ENCODE results near the gene C10orf88.

Gene C10orf88

GRCh38 chr10:122998934-122999333 is 44.9 kb upstream of the C10orf88 start:
- TF ChIP-seq, protein P1, sequence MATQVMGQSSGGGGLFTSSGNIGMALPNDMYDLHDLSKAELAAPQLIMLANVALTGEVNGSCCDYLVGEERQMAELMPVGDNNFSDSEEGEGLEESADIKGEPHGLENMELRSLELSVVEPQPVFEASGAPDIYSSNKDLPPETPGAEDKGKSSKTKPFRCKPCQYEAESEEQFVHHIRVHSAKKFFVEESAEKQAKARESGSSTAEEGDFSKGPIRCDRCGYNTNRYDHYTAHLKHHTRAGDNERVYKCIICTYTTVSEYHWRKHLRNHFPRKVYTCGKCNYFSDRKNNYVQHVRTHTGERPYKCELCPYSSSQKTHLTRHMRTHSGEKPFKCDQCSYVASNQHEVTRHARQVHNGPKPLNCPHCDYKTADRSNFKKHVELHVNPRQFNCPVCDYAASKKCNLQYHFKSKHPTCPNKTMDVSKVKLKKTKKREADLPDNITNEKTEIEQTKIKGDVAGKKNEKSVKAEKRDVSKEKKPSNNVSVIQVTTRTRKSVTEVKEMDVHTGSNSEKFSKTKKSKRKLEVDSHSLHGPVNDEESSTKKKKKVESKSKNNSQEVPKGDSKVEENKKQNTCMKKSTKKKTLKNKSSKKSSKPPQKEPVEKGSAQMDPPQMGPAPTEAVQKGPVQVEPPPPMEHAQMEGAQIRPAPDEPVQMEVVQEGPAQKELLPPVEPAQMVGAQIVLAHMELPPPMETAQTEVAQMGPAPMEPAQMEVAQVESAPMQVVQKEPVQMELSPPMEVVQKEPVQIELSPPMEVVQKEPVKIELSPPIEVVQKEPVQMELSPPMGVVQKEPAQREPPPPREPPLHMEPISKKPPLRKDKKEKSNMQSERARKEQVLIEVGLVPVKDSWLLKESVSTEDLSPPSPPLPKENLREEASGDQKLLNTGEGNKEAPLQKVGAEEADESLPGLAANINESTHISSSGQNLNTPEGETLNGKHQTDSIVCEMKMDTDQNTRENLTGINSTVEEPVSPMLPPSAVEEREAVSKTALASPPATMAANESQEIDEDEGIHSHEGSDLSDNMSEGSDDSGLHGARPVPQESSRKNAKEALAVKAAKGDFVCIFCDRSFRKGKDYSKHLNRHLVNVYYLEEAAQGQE (IDR thresholded peaks at IDR 0.05; ENCODE audit: insufficient read depth in 1 of 2, low read depth in 2 of 2, low read length in 2 of 2), result no peak
- TF ChIP-seq POLR2AphosphoS5 (IDR thresholded peaks at IDR 0.05; ENCODE audit: low read depth, low read length), result no peak
- TF ChIP-seq FOXP2 (optimal IDR thresholded peaks at IDR 0.05; ENCODE audit: borderline replicate concordance, extremely low read depth, extremely low read length, insufficient read depth), result no peak
- no peak for TF ChIP-seq SIN3A (IDR thresholded peaks at IDR 0.05; ENCODE audit: borderline replicate concordance, insufficient read depth, low read length)
- no peak for TF ChIP-seq TAF1 (IDR thresholded peaks at IDR 0.05; ENCODE audit: borderline replicate concordance, insufficient read depth, low read length)

DNA sequence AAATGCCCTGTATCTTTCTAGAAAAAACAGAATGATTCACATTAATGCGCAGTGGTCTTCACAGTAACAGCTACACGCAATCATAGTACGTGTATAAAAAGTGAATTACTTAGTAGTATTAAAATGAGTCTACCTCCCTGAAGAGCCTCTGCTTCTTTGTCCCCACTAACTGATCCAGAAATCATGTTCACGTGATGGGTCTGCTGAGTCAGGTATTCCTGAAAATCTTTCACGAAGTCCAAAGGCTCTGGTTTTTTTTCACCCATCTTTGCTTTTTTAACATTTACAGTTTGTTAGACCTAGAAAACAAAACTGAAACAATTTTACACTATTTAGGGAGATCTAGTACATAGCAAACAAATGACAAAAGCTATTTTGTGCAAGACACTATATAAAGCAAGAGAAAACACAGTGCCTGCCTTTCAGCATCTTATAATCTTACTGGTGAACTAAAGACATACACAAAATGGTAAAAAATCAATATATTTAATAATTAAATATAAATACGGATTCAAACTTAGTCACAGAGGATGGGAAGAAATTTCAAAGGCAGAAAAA is 44.4 kb upstream of the C10orf88 start:
- TF ChIP-seq TAF1 (IDR thresholded peaks at IDR 0.05; ENCODE audit: borderline replicate concordance, insufficient read depth, low read length) (no peak), POLR2AphosphoS5 (IDR thresholded peaks at IDR 0.05; ENCODE audit: low read depth, low read length) (no peak), SIN3A (IDR thresholded peaks at IDR 0.05; ENCODE audit: borderline replicate concordance, insufficient read depth, low read length) (no peak), FOXP2 (optimal IDR thresholded peaks at IDR 0.05; ENCODE audit: borderline replicate concordance, extremely low read depth, extremely low read length, insufficient read depth) (no peak)
- TF ChIP-seq, protein P1 (IDR thresholded peaks at IDR 0.05; ENCODE audit: insufficient read depth in 1 of 2, low read depth in 2 of 2, low read length in 2 of 2), result no peak

DNA sequence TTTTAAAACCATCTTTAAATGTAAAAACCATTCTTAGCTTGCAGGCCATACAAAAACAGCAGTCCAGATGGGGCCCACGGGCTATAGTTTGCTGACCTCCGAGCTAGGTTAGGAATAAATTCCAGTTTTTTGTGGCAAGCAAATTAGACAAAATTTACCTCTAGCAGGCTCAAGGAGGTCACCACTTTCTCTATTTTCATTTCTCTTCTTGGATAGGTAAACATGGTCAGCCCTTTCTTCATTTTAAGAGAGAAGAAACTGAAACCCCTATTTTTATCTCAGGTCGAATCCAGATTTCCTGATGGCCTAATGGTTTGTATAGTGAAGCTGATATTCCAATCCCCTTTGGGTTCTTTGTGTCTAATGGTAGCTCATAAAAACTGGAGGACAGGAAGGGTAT is 43.8 kb upstream of the C10orf88 start:
- TF ChIP-seq TAF1 (IDR thresholded peaks at IDR 0.05; ENCODE audit: borderline replicate concordance, insufficient read depth, low read length), result no peak
- TF ChIP-seq, protein P1 (IDR thresholded peaks at IDR 0.05; ENCODE audit: insufficient read depth in 1 of 2, low read depth in 2 of 2, low read length in 2 of 2), result no peak
- TF ChIP-seq POLR2AphosphoS5 (IDR thresholded peaks at IDR 0.05; ENCODE audit: low read depth, low read length), result no peak
- no peak for TF ChIP-seq FOXP2 (optimal IDR thresholded peaks at IDR 0.05; ENCODE audit: borderline replicate concordance, extremely low read depth, extremely low read length, insufficient read depth)
- no peak for TF ChIP-seq SIN3A (IDR thresholded peaks at IDR 0.05; ENCODE audit: borderline replicate concordance, insufficient read depth, low read length)

- TF ChIP-seq SIN3A (IDR thresholded peaks at IDR 0.05; ENCODE audit: borderline replicate concordance, insufficient read depth, low read length), result no peak
- TF ChIP-seq, protein P1 (IDR thresholded peaks at IDR 0.05; ENCODE audit: insufficient read depth in 1 of 2, low read depth in 2 of 2, low read length in 2 of 2), result no peak
- TF ChIP-seq FOXP2 (optimal IDR thresholded peaks at IDR 0.05; ENCODE audit: borderline replicate concordance, extremely low read depth, extremely low read length, insufficient read depth), result no peak
- TF ChIP-seq TAF1 (IDR thresholded peaks at IDR 0.05; ENCODE audit: borderline replicate concordance, insufficient read depth, low read length), result no peak
- no peak for TF ChIP-seq POLR2AphosphoS5 (IDR thresholded peaks at IDR 0.05; ENCODE audit: low read depth, low read length)
These were observed 41.9 kb upstream of the C10orf88 start for GRCh38 chr10:122995936-122996335.

Data from PFSK-1 (cell line).